HG03575 (cell line): ENCODE measurements around the gene CALCA.

ENCODE experiments used
- ATAC-seq: cut with Tn5 transposase; IDR thresholded peaks from one replicate; pipeline ENCODE4 v1.9.1; 2021; ENCODE audit not compliant: unreplicated experiment, insufficient number of reproducible peaks, low FRiP score; ENCODE audit errors: extremely low read depth

CALCA gene

DNA sequence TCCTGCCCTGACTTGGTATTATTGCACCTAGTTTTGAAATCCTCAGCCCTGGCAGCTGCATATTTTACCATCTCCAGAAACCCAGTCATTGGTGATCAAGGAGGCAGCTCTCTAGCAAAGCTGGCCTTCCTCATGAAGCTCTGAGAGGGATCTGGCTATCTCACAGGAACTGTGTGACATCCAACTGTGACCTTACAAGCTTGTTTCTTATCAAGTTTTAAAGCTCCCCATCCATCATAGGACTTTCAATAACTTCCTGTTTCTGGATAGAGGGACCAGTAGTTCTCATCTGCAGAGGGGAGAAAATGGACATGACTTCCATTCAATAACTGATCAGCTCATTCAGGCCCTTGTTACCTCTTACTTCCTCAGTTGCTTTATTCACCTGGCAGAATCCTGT, 18.2 kb downstream of the CALCA start:
- no peak for ATAC-seq

DNA sequence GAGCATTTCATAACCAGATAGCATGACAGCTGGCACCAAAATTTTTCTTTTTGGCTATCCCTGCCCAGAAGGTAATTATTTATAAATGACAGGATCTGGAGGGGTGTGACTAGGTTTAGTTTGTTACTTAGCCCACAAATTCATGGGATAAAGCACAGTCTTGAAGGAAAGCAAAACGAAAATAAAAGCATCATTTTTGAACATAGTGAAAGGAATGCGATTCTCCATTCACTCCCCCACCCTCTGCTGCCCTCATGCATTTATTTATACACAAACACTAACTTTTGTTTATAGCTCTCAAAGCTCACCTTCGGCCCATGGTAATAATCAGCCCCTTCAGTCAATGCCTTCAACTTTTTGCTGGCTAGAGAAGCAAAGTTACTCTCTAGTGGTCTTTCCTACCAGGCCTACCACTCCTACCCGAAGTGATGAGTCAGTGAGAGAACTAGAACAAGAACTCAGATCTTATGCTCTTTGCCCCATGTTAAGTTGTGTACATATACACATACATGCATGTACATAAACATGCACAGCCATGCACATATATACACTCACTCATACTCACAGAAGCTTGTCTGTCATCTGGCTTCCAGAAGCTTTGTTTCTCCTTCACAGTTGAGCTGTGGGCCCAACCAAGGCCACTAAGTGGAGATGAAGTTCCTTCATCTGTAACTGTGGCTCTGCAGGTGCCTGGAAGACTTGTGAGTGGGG, 22.6 kb downstream of the CALCA start:
- ATAC-seq: no peak

DNA sequence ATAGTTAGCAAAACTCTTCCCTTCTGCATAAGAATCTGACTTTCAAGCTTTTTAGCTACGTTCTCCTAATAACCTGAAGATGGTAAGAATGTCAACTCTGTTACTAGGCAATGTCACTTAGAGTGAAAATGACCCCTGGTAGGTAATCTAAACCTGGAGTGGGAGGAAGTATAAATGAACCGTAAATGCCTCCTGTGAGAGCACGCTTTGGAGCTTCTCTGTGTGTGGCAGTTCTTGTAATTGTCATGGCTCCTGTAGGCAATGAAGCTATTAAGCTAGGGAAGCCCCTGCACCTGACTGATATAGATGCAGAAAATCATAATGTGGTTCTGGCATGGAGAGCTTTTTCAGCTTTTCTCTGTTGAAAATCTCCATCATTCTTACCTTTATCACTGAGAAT, 29.4 kb downstream of the CALCA start:
- no peak for ATAC-seq

DNA sequence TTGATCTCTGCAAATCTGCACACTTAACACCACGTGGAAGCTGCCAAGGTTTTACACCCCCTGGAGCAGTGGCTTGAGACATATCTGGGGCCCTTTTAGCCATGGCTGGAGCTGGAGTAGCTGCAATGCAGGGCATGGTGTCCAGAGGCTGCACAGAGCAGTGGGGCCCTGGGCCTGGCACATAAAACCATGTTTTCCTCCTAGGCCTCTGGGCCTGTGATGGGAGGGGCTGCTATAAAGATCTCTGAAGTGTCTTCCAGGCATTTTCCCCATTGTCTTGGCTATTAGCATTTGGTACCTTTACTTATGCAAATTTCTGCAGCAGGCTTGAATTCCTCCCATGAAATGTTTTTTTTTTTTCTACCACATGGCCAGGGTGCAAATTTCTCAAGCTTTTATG, 33.2 kb downstream of the CALCA start:
- ATAC-seq: no peak

DNA sequence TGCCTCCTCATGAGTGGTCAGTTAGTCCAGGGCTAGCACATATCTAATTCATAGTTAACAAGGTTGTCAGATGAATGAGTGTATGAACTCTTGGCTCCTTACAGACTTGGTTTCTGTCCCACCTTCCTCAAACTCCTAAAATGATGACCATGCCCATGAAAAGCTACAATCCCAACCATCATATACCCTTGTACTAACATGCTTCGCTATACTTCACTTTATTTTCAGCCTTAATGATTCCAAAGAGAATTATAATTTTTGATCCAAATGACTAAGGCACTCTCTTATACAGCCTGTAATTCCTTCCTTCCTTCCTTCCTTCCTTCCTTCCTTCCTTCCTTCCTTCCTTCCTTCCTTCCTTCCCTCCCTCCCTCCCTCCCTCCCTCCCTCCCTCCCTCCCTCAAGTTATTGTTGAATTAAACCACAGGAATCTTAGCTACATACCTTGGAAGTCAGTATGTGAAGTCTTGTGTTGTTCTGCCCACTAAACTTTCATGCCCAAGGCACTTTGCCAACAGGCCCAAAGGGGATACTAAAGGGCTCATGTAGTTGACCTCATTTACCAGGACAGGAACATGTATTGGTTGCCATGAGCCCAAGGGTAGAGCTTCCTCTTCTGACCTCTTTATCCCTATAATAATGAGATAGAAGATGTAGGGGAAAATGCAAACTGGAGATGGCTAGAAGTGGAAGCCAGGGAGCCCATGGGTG, 37.4 kb downstream of the CALCA start:
- ATAC-seq: no peak

DNA sequence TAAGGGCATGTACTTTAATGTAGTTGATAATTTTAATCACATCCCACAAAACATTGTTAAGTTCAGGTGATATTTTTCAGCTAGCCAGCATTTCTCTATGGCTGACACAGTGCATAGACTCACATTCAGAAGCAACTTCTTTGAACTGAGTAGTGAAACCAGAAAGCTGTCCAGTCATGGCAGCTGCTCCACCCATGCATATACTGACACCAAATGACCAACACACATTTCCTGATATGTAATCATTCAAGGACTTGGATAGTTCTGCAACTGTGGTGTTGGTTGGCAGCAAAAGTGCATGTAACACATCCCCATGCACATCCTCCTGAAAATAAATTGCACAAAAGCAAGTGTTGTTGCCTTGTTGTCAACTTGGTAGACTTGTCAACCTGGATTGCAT, 39.7 kb downstream of the CALCA start:
- no peak for ATAC-seq

DNA sequence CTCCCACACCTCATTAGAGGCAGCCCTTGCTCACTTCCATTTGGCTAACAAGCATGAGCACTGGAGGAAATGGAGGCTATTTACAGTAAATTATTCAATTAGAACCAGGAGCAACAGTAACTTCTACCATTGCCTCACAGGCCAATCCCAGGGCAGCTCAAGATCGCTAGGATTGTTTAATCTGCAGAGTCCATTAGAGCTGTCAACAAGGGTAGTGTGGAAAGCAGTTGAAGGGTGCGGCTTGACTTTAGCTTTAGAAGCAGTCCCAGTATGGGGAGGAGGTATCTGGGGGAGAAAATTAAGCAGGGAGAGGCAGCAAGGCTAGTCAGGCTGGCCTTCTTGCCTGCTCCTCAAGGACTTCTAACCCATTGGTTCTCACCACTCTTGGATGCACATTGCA, 41.8 kb downstream of the CALCA start:
- no peak for ATAC-seq

DNA sequence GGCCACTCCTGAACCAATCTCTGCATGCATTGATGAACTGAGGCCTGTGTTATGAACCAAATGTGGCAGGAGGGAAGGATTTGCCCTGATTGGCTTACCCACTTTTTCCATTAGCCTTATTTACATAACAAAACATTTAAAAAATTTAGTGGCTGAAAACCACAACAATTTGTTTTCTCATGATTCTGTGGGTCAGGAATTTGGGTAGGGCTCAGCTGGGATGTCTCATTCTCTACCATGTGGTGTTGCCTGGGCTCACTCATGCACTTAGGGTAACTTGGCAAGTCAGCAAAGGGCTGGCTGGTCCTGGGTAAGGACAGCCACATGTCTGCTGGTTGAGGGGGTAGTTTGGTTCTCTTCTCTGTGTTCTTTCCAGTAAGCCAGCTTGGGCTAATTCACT, 45.0 kb downstream of the CALCA start:
- no peak for ATAC-seq

DNA sequence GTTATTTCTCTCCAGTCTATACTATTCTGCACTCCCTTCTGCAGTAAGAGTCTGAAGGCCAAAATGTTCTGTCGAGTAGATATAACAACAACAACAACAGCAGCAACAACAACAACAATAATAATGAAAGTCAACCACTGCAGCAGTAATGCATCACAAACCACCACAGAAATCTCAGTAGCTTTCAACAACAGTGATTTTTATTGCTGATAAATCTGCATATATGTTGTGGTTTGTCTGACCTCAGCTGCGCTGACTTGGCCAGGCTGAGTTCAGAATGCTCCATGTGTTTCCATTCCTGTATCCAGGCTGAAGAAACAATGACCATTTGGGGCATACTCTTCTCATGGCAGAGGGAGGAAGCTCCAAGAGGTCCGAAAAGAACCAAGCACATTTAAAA, 47.8 kb downstream of the CALCA start:
- no peak for ATAC-seq
